ENCODE measurements around the gene TBCB.

DNA sequence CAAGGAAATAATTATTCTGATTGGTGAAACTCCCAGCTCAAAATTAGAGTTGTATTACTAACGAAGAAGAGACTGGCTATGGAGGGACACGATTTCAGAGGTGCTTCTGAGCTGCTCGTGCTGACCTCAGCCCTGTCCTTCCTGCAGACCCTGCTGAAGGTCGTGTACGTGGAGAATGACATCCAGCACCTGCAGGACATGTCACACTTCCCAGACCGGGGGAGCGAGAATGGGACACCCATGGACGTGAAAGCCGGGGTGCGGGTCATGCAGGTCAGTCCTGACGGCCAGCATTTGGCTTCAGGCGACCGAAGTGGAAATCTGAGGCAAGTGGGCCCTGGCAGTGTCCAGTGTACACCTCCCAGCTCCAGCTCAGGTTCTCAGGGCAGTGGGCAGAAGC lies 32.4 kb upstream of the TBCB start:
- TF ChIP-seq, protein P1, sequence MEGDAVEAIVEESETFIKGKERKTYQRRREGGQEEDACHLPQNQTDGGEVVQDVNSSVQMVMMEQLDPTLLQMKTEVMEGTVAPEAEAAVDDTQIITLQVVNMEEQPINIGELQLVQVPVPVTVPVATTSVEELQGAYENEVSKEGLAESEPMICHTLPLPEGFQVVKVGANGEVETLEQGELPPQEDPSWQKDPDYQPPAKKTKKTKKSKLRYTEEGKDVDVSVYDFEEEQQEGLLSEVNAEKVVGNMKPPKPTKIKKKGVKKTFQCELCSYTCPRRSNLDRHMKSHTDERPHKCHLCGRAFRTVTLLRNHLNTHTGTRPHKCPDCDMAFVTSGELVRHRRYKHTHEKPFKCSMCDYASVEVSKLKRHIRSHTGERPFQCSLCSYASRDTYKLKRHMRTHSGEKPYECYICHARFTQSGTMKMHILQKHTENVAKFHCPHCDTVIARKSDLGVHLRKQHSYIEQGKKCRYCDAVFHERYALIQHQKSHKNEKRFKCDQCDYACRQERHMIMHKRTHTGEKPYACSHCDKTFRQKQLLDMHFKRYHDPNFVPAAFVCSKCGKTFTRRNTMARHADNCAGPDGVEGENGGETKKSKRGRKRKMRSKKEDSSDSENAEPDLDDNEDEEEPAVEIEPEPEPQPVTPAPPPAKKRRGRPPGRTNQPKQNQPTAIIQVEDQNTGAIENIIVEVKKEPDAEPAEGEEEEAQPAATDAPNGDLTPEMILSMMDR (IDR thresholded peaks at IDR 0.05; ENCODE audit: low read length): no peak
- no peak for TF ChIP-seq EZH2 (optimal IDR thresholded peaks at IDR 0.05; ENCODE audit: low read depth, low read length)
- TF ChIP-seq EZH2phosphoT487 (IDR thresholded peaks at IDR 0.05; ENCODE audit: low read length): no peak
